ENCODE measurements around the gene CHST11. TPM values are rescaled to one million over a fixed set of nuclear protein-coding genes. Genes with fewer than 3 reads are reported as not detected.

The CHST11 gene
- total RNA-seq, 1 experiment from 2014 or later = 6.7 TPM

GRCh38 chr12:104714369-104714768 lies 257.6 kb downstream of the CHST11 start:
- TF ChIP-seq CTCF (conservative IDR thresholded peaks at IDR 0.05) = no peak
- H3K23me2 ChIP-seq (ENCODE audit: insufficient read length, low read depth, low read length, poor library complexity, severe bottlenecking) = no peaks in the 10 kb centered on the region
- peak overlapping the region; percentile 36; the same call in 1 of the 2 replicates for H3K14ac ChIP-seq (ENCODE audit: insufficient read depth, low read length)
- H4K5ac ChIP-seq (ENCODE audit: insufficient read length, low read depth, low read length) = no peak overlapping the region
- H3K23ac ChIP-seq (ENCODE audit: insufficient read length, low read depth, low read length) = no peak overlapping the region
- no peak overlapping the region for H4K8ac ChIP-seq (replicated peaks; ENCODE audit: insufficient read length, low read depth, low read length)
- no peak overlapping the region for H3T11ph ChIP-seq (ENCODE audit: low read length)
- H3K9ac ChIP-seq (ENCODE audit: extremely low read depth, insufficient read length, low read length) = no peak overlapping the region
- no peak overlapping the region for H3K27ac ChIP-seq (ENCODE audit: insufficient read length, low read depth, low read length)
- no peaks in the 10 kb centered on the region for H3K27me3 ChIP-seq (ENCODE audit: insufficient read depth, low read length)
- H4K91ac ChIP-seq (ENCODE audit: insufficient read length, low read depth, low read length) = no peak overlapping the region
- DNase-seq = no peak
- peak overlapping the region in 1 of 2 experiments; percentile 7; a peak in 1 of 5 replicates for H3K4me3 Mint-ChIP-seq
- H2BK120ac ChIP-seq (ENCODE audit: low read depth, low read length, poor library complexity, severe bottlenecking) = no peak overlapping the region
- H3K56ac ChIP-seq (ENCODE audit: insufficient read length, low read depth, low read length) = no peak overlapping the region
- H3K18ac ChIP-seq (ENCODE audit: insufficient read length, low read depth, low read length) = no peak overlapping the region
- H3K4ac ChIP-seq (ENCODE audit: low read depth, low read length) = no peak overlapping the region
- no peak overlapping the region for H2BK12ac ChIP-seq (ENCODE audit: insufficient read length, low read depth, low read length)
- no peak overlapping the region for H3K4me2 ChIP-seq (ENCODE audit: insufficient read depth, insufficient read length, low read length)
- WGBS (ENCODE audit: extremely low coverage, insufficient read length, low lambda C conversion rate) = no CpG with 5 or more reads among the region's 6 CpGs
- H3K27me3 Mint-ChIP-seq (ENCODE audit: low read depth) = no peaks in the 10 kb centered on the region; the same call in 1 of the 2 replicates
- H3K4me1 Mint-ChIP-seq = peaks cover 40 to 59% of the 10 kb centered on the region in 2 experiments
- no peaks in the 10 kb centered on the region for H3K9me3 Mint-ChIP-seq
- H2AFZ ChIP-seq (ENCODE audit: low read length) = no peak overlapping the region
- H2BK15ac ChIP-seq (ENCODE audit: low read depth, low read length) = no peak overlapping the region
- no peak overlapping the region for H2AK5ac ChIP-seq (ENCODE audit: insufficient read length, low read length)
- 0 out of 7 replicates have a peak overlapping the region, but pooled peaks of 1 of the 3 experiments have one; percentile 17 for H3K27ac Mint-ChIP-seq
- H2BK5ac ChIP-seq (ENCODE audit: insufficient read length, low read length) = no peak overlapping the region
- no peaks in the 10 kb centered on the region for H3K79me2 ChIP-seq (ENCODE audit: insufficient read depth, low read length)
- H3K79me1 ChIP-seq (ENCODE audit: insufficient read depth, low read depth, low read length, poor library complexity, severe bottlenecking) = no peaks in the 10 kb centered on the region
- no peaks in the 10 kb centered on the region; a peak in 1 of 7 replicates for H3K36me3 Mint-ChIP-seq (ENCODE audit: insufficient read depth in 1 of 3, low read depth in 3 of 3)
- H4K20me1 ChIP-seq (ENCODE audit: control insufficient read depth, insufficient read depth, insufficient read length) = no peaks in the 10 kb centered on the region
- H2BK20ac ChIP-seq (ENCODE audit: low read depth, low read length, poor library complexity, severe bottlenecking) = no peak overlapping the region
- H3K9me3 ChIP-seq (ENCODE audit: control insufficient read depth, low read depth, low read length) = no peaks in the 10 kb centered on the region
- H3K4me1 ChIP-seq (ENCODE audit: insufficient read depth, low read length) = peaks cover 7% of the 10 kb centered on the region; the same call in 1 of the 2 replicates
